Loucy (cell line): ENCODE results near the gene USF2.

Source experiments
- H2AFZ ChIP-seq: fragments of 200-600 bp; sonication (generic); 2 replicates; pipeline ENCODE4 v1.6.0; 2016; ENCODE audit warnings: antibody characterized with exemption, mild to moderate bottlenecking, low read length, moderate library complexity
- H3F3A ChIP-seq: fragments of 200-600 bp; 2 replicates; pipeline ENCODE4 v1.6.0; 2016; ENCODE audit warnings: antibody characterized with exemption, low read depth, mild to moderate bottlenecking
- H3K27me3 ChIP-seq: fragments of 200-600 bp; sonication (generic); 2 replicates; pipeline ENCODE4 v1.6.1; 2014; ENCODE audit warnings: low read length, mild to moderate bottlenecking; ENCODE audit not compliant: insufficient read depth, poor library complexity, severe bottlenecking
- H3K36me3 ChIP-seq: fragments of 200-600 bp; sonication (generic); 2 replicates; pipeline ENCODE4 v1.6.1; 2016; ENCODE audit warnings: low read length; ENCODE audit not compliant: insufficient read depth
- H3K4me1 ChIP-seq: fragments of 200-600 bp; sonication (generic); 2 replicates; pipeline ENCODE4 v1.5.1; 2014; ENCODE audit warnings: low read length, mild to moderate bottlenecking; ENCODE audit not compliant: insufficient read depth, poor library complexity, severe bottlenecking
- H3K4me2 ChIP-seq: fragments of 200-600 bp; sonication (generic); 2 replicates; pipeline ENCODE4 v1.6.0; 2014; ENCODE audit warnings: antibody characterized with exemption, low read length, low read depth, mild to moderate bottlenecking; ENCODE audit not compliant: poor library complexity, severe bottlenecking
- H3K4me3 ChIP-seq: fragments of 200-600 bp; sonication (generic); 2 replicates; pipeline ENCODE4 v1.5.1; 2014; ENCODE audit warnings: low read length, mild to moderate bottlenecking, mixed read lengths; ENCODE audit not compliant: poor library complexity, severe bottlenecking
- H3K79me2 ChIP-seq: fragments of 200-600 bp; sonication (generic); 2 replicates; pipeline ENCODE4 v1.6.1; 2014; ENCODE audit warnings: low read length; ENCODE audit not compliant: insufficient read depth
- H3K9ac ChIP-seq: fragments of 200-600 bp; sonication (generic); 2 replicates; pipeline ENCODE4 v1.6.0; 2014; ENCODE audit warnings: mild to moderate bottlenecking, low read depth, low read length, moderate library complexity; ENCODE audit not compliant: poor library complexity, severe bottlenecking
- H3K9me2 ChIP-seq: fragments of 200-600 bp; sonication (generic); replicated peaks from 2 replicates; pipeline ENCODE4 v1.6.1; 2016; ENCODE audit warnings: low read depth, low read length, mixed read lengths
- H3K9me3 ChIP-seq: fragments of 200-600 bp; sonication (generic); 2 replicates; pipeline ENCODE4 v1.6.1; 2014; ENCODE audit warnings: mild to moderate bottlenecking, antibody characterized with exemption, low read length, low read depth; ENCODE audit not compliant: insufficient read depth
- H4K20me1 ChIP-seq: fragments of 200-600 bp; sonication (generic); 2 replicates; pipeline ENCODE4 v1.6.0; 2014; ENCODE audit warnings: antibody characterized with exemption, low read length, mild to moderate bottlenecking; ENCODE audit not compliant: insufficient read depth, poor library complexity, severe bottlenecking
- CTCF ChIP-seq: fragments of 200-600 bp; sonication (generic); conservative IDR thresholded peaks from 2 replicates; pipeline ENCODE4 v1.5.1; 2014; ENCODE audit warnings: mild to moderate bottlenecking, antibody characterized with exemption, low read length
- EZH2phosphoT487 ChIP-seq: fragments of 200-600 bp; IDR thresholded peaks from 2 replicates; pipeline ENCODE4 v1.6.1; 2018; ENCODE audit warnings: antibody characterized with exemption, mild to moderate bottlenecking, moderate library complexity, borderline replicate concordance

USF2 gene

DNA sequence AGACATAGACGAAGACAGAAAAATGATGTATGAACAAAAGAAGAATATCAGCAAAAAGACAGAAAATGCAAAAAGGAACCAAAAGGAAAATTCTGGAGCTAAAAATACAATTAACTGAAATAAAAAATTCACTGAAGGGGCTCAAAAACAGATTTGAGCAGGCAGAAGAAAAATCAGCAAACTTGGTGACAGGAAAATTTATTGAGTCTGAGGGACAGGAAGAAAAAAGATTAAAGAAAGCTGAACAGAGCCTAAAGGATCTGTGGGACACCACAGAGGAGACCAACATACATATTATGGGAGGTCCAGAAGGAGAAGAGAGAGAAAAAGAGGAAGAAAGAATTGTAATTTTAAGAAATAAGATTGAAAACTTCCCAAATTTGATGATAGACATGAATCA is 27.3 kb upstream of the USF2 start:
- H3K79me2 ChIP-seq = no peaks in the 10 kb centered on the region
- H3K27me3 ChIP-seq = peaks cover 4% of the 10 kb centered on the region
- H3K36me3 ChIP-seq = no peaks in the 10 kb centered on the region
- no peaks in the 10 kb centered on the region for H4K20me1 ChIP-seq
- no peaks in the 10 kb centered on the region for H3K4me1 ChIP-seq
- H3K9me2 ChIP-seq = no peaks in the 10 kb centered on the region
- H3F3A ChIP-seq = no peaks in the 10 kb centered on the region
- no peaks in the 10 kb centered on the region; the same call in 1 of the 2 replicates for H3K9me3 ChIP-seq
- H2AFZ ChIP-seq = no peak overlapping the region
- no peak overlapping the region for H3K9ac ChIP-seq
- no peak overlapping the region for H3K4me3 ChIP-seq
- TF ChIP-seq CTCF (no peak), EZH2phosphoT487 (no peak)
- H3K4me2 ChIP-seq = no peak overlapping the region

- Histone ChIP-seq H3K4me1 (no peaks in the 10 kb centered on the region), H3F3A (no peaks in the 10 kb centered on the region), H4K20me1 (no peaks in the 10 kb centered on the region), H3K27me3 (peaks cover 4% of the 10 kb centered on the region), H3K36me3 (no peaks in the 10 kb centered on the region), H2AFZ (no peak overlapping the region), H3K4me3 (no peak overlapping the region), H3K9me3 (no peaks in the 10 kb centered on the region; the same call in 1 of the 2 replicates), H3K9ac (no peak overlapping the region), H3K4me2 (no peak overlapping the region), H3K9me2 (no peaks in the 10 kb centered on the region), H3K79me2 (no peaks in the 10 kb centered on the region)
- TF ChIP-seq CTCF (no peak), EZH2phosphoT487 (no peak)
These were observed 22.2 kb upstream of the USF2 start for GRCh38 chr19:35246466-35247092.

DNA sequence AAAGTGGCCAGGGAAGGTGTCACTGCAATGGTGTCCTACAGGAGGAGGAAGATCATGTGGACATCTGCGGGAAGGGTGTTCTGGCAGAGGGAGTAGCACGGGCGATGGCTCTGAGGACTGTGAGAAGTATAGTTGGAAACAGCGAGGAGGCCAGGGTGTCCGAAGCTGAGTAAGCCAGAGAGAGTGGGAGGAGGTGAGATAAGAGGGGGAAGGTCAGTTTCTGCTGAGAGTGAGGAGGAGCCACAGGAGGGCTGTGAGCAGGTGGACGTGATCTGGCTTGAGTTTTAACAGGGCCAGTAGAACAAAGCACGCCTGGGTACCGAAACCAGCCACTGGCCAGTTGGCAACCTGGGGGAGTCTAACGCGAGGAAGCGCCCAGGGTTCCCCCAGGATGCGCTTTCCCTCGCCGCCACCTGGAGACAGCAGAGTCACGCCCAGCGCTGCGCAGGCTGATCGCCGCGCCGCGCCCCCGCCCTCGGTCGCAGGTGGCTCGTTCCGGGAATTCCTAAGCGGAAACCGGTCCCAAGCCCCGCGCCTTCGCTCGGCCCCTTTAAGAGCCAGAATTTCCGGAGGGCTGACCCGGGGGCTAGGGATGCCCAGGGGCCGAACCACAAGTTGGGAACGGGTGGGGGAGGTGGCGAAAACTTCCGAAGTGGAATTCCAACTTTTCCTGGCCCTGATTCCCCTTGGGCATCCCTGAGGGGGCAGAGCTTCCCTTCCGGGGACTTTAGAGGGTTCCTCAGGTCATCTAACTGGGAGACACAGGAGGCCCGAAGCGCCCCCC is 21.0 kb upstream of the USF2 start:
- no peaks in the 10 kb centered on the region for H3K4me1 ChIP-seq
- peaks cover 4% of the 10 kb centered on the region for H3K27me3 ChIP-seq
- no peaks in the 10 kb centered on the region for H3K36me3 ChIP-seq
- H3K9me3 ChIP-seq = no peaks in the 10 kb centered on the region
- no peaks in the 10 kb centered on the region for H3F3A ChIP-seq
- H3K9me2 ChIP-seq = no peaks in the 10 kb centered on the region
- no peak overlapping the region for H3K4me2 ChIP-seq
- H3K9ac ChIP-seq = no peak overlapping the region
- no peaks in the 10 kb centered on the region for H3K79me2 ChIP-seq
- H3K4me3 ChIP-seq = no peak overlapping the region
- no peak overlapping the region for H2AFZ ChIP-seq
- no peaks in the 10 kb centered on the region for H4K20me1 ChIP-seq
- TF ChIP-seq EZH2phosphoT487 (no peak), CTCF (no peak)
